Mesothelial cell of epicardium (in vitro differentiated cells): ENCODE data around the gene EPHA1. TPM values are rescaled to one million over a fixed set of nuclear protein-coding genes. Genes with fewer than 3 reads are reported as not detected.

ENCODE experiments used
- DNase-seq, 2 experiments: peaks; one replicate each; pipeline ENCODE4 v3.0.0; 2021; ENCODE audit warnings: low spot score in 2 of 2; ENCODE audit not compliant: unreplicated experiment in 2 of 2
- H3K27ac Mint-ChIP-seq: 2 replicates; pipeline ENCODE4 v1.8.0; 2021; ENCODE audit warnings: mixed read lengths
- H3K27me3 Mint-ChIP-seq: 2 replicates; pipeline ENCODE4 v1.8.0; 2021; ENCODE audit warnings: low read depth, mixed read lengths
- H3K36me3 Mint-ChIP-seq: 2 replicates; pipeline ENCODE4 v1.8.0; 2021; ENCODE audit warnings: mixed read lengths
- H3K4me1 Mint-ChIP-seq: 2 replicates; pipeline ENCODE4 v1.8.0; 2021; ENCODE audit warnings: mixed read lengths
- H3K4me3 Mint-ChIP-seq: 2 replicates; pipeline ENCODE4 v1.8.0; 2021; ENCODE audit warnings: mild to moderate bottlenecking, moderate library complexity, mixed read lengths
- H3K9me3 Mint-ChIP-seq: 2 replicates; pipeline ENCODE4 v1.8.0; 2021; ENCODE audit warnings: mixed read lengths
- total RNA-seq: library from RNA; stranded (reverse); gene quantifications from 3 replicates; pipeline ENCODE4 v1.2.1, GENCODE V29; 2021
- TF ChIP-seq, protein P1 (sequence below): fragments of 200-600 bp; sonication (generic); IDR thresholded peaks from one replicate; pipeline ENCODE4 v1.5.0; 2021; ENCODE audit warnings: antibody characterized with exemption; ENCODE audit not compliant: unreplicated experiment

EPHA1 gene
- total RNA-seq, 1 donor from 2014 or later, result 23.2 TPM

GRCh38 chr7:143454091-143454680, 45.5 kb upstream of the EPHA1 start:
- DNase-seq, result no peak
- Mint-ChIP-seq H3K36me3 (no peaks in the 10 kb centered on the region), H3K4me3 (no peak overlapping the region), H3K27me3 (no peaks in the 10 kb centered on the region), H3K9me3 (no peaks in the 10 kb centered on the region), H3K27ac (no peak overlapping the region), H3K4me1 (no peaks in the 10 kb centered on the region)
- TF ChIP-seq, protein P1, sequence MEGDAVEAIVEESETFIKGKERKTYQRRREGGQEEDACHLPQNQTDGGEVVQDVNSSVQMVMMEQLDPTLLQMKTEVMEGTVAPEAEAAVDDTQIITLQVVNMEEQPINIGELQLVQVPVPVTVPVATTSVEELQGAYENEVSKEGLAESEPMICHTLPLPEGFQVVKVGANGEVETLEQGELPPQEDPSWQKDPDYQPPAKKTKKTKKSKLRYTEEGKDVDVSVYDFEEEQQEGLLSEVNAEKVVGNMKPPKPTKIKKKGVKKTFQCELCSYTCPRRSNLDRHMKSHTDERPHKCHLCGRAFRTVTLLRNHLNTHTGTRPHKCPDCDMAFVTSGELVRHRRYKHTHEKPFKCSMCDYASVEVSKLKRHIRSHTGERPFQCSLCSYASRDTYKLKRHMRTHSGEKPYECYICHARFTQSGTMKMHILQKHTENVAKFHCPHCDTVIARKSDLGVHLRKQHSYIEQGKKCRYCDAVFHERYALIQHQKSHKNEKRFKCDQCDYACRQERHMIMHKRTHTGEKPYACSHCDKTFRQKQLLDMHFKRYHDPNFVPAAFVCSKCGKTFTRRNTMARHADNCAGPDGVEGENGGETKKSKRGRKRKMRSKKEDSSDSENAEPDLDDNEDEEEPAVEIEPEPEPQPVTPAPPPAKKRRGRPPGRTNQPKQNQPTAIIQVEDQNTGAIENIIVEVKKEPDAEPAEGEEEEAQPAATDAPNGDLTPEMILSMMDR, result no peak

DNA sequence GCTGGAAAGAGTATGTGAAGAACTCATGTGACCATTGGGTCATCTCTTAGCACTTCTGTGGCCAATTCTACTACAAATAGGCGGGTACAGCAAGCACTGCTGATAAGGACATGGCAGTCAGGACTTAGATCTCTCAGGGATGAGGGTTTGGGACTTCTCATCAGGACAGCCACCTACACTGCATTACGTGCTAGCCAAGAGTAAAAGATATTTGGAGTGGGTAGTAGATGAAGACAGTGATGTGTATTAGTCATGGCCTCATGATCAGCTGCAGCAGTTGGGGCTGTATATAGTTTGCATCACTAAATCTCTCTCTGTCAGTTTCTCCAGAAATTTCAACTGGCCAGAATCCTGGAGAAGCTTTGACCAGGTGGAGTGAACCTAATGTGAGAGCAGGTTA, 43.8 kb upstream of the EPHA1 start:
- Mint-ChIP-seq H3K9me3 (no peaks in the 10 kb centered on the region), H3K27ac (no peak overlapping the region), H3K36me3 (no peaks in the 10 kb centered on the region), H3K27me3 (no peaks in the 10 kb centered on the region), H3K4me3 (no peak overlapping the region), H3K4me1 (no peaks in the 10 kb centered on the region)
- no peak for DNase-seq
- TF ChIP-seq, protein P1, result no peak

DNA sequence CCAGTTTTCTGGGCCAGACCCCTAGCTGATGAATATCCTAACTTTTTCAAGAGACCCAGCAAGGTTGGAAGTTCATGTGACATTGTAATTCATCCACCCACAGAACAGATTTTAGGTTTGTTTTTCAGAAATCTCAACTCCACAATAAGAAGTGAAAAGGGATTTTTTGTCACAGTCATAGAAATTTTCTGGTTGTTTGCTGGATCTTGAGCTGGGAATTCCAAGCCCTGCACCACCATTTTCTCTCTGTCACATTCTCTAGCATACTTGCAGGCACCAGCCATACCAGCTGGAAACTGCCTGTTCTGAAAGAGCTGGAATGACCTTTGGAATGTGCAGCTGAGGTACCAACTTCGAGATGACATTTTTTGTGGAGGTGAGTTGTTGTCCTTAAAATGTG, 43.1 kb upstream of the EPHA1 start:
- Mint-ChIP-seq H3K4me1 (no peaks in the 10 kb centered on the region), H3K27ac (no peak overlapping the region), H3K4me3 (no peak overlapping the region), H3K9me3 (no peaks in the 10 kb centered on the region), H3K27me3 (no peaks in the 10 kb centered on the region), H3K36me3 (no peaks in the 10 kb centered on the region)
- TF ChIP-seq, protein P1, result no peak
- no peak for DNase-seq

- H3K27me3 Mint-ChIP-seq, result no peaks in the 10 kb centered on the region
- H3K36me3 Mint-ChIP-seq, result no peaks in the 10 kb centered on the region
- H3K27ac Mint-ChIP-seq, result no peak overlapping the region
- H3K9me3 Mint-ChIP-seq, result no peaks in the 10 kb centered on the region
- TF ChIP-seq, protein P1, result no peak
- H3K4me1 Mint-ChIP-seq, result no peaks in the 10 kb centered on the region
- DNase-seq, result no peak
- H3K4me3 Mint-ChIP-seq, result no peak overlapping the region
Observed at GRCh38 chr7:143451122-143451521, 42.5 kb upstream of the EPHA1 start.

DNA sequence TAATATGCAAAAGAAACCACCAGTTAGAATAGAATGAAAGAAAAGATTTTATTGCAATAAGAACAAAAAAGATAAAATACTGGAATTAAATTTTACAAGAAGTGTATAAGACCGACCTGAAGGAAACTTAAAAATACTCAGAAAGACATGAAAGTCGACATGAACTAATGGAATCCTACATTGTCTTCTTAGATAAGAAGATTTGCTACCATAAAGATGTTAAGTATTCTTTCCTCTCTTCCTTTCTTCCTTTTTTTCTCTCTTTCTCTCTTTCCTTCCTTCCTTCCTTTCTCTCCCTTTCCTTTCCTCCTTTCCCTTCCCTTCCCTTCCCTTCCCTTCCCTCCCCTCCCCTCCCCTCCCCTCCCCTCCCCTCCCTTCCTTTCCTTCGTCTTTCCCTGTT, 41.1 kb upstream of the EPHA1 start:
- Mint-ChIP-seq H3K9me3 (no peaks in the 10 kb centered on the region), H3K27me3 (no peaks in the 10 kb centered on the region), H3K4me3 (no peak overlapping the region), H3K36me3 (no peaks in the 10 kb centered on the region), H3K27ac (no peak overlapping the region), H3K4me1 (no peaks in the 10 kb centered on the region)
- no peak for DNase-seq
- TF ChIP-seq, protein P1, result no peak

GRCh38 chr7:143448429-143448828, 39.8 kb upstream of the EPHA1 start:
- Mint-ChIP-seq H3K4me3 (no peak overlapping the region), H3K9me3 (no peaks in the 10 kb centered on the region), H3K27me3 (no peaks in the 10 kb centered on the region), H3K27ac (no peak overlapping the region), H3K4me1 (no peaks in the 10 kb centered on the region), H3K36me3 (no peaks in the 10 kb centered on the region)
- no peak for DNase-seq
- TF ChIP-seq, protein P1, result no peak
